ENCODE measurements around the gene XRCC4. TPM values are rescaled to one million over a fixed set of nuclear protein-coding genes. Genes with fewer than 3 reads are reported as not detected.

Gene XRCC4
- total and polyA plus RNA-seq, 9 of the 15 experiments (the other 6 are each of a cell fraction or from before 2014, with no cell fraction given), result 13.6 to 61.6 (median 22.4) TPM

GRCh38 chr5:83256091-83256780, 178.9 kb downstream of the XRCC4 start (continued):
- TF ChIP-seq ZBTB43 (CRISPR knock-in tag; IDR thresholded peaks at IDR 0.05) (no peak), MED1 (CRISPR knock-in tag; IDR thresholded peaks at IDR 0.05; ENCODE audit: borderline replicate concordance) (no peak), PHTF2 (CRISPR knock-in tag; IDR thresholded peaks at IDR 0.05) (no peak), ZNF224 (CRISPR knock-in tag; IDR thresholded peaks at IDR 0.05) (no peak), GTF3C2 (IDR thresholded peaks at IDR 0.05; ENCODE audit: borderline replicate concordance, extremely low read depth, insufficient read length) (no peak), ZNF77 (CRISPR knock-in tag; IDR thresholded peaks at IDR 0.05) (no peak), RNF2 (IDR thresholded peaks at IDR 0.05) (no peak), POLR2AphosphoS5 (IDR thresholded peaks at IDR 0.05; ENCODE audit: control insufficient read depth, insufficient read depth, low read depth, low read length) (no peak)
